H1 (cell line): ENCODE data around the gene VPS37D. TPM values are rescaled to one million over a fixed set of nuclear protein-coding genes. Genes with fewer than 3 reads are reported as not detected.

Source experiments
- CTCF ChIA-PET: fragments of 300-600 bp; sonication (Branson Sonifier 250); formaldehyde crosslinking; loops from one replicate; lab custom pipeline; 2021; ENCODE audit not compliant: partially characterized antibody; lab: Charles Lee
- POLR2A ChIA-PET: fragments of 300-600 bp; sonication (Branson Sonifier 250); formaldehyde crosslinking; loops from one replicate; lab custom pipeline; 2021; ENCODE audit warnings: inconsistent platforms; ENCODE audit not compliant: partially characterized antibody; lab: Charles Lee
- DNase-seq, 2 experiments: peaks; one replicate each; pipeline versions ENCODE4 v3.0.0 to v3.0.0-alpha.2; 2010 to 2022; ENCODE audit warnings: low spot score in 2 of 2, low read depth in 1 of 2, mixed read lengths in 1 of 2
- FAIRE-seq: peaks from 2 replicates; lab custom pipeline; 2011; peaks lifted over from hg19 to GRCh38; lab: Jason Lieb, UNC
- H2AFZ ChIP-seq: 2 replicates; pipeline ENCODE4 v1.8.1; 2012; ENCODE audit warnings: low read length, inconsistent platforms
- H2AK5ac ChIP-seq: 2 replicates; pipeline ENCODE4 v1.6.1; 2013; ENCODE audit warnings: low read depth, low read length
- H2BK120ac ChIP-seq: replicated peaks from 2 replicates; pipeline ENCODE3; 2013; ENCODE audit warnings: low read depth, low read length, inconsistent platforms
- H2BK12ac ChIP-seq: 2 replicates; pipeline ENCODE4 v1.6.1; 2013; ENCODE audit warnings: low read depth, low read length
- H2BK15ac ChIP-seq: 2 replicates; pipeline ENCODE4 v1.6.1; 2013; ENCODE audit warnings: low read length
- H2BK20ac ChIP-seq: 2 replicates; pipeline ENCODE4 v1.6.1; 2013; ENCODE audit warnings: low read length
- H2BK5ac ChIP-seq: 2 replicates; pipeline ENCODE4 v1.6.1; 2013; ENCODE audit warnings: low read depth, low read length
- H3K14ac ChIP-seq: 2 replicates; pipeline ENCODE4 v1.6.1; 2013; ENCODE audit warnings: inconsistent platforms; ENCODE audit not compliant: insufficient read length
- H3K18ac ChIP-seq: 2 replicates; pipeline ENCODE4 v1.6.1; 2013; ENCODE audit warnings: low read length; ENCODE audit errors: extremely low read depth
- H3K23ac ChIP-seq: 2 replicates; pipeline ENCODE4 v1.6.1; 2013; ENCODE audit warnings: inconsistent platforms; ENCODE audit not compliant: insufficient read length
- H3K23me2 ChIP-seq: 2 replicates; pipeline ENCODE4 v1.6.1; 2013; ENCODE audit warnings: low read depth, low read length
- H3K27ac ChIP-seq: 2 replicates; pipeline ENCODE4 v1.6.1; 2011; ENCODE audit warnings: low read depth, low read length, inconsistent platforms
- H3K27me3 ChIP-seq, 4 experiments: replicated peaks in 1 of 4; 1 replicate in 1 of 4; 2 replicates in 3 of 4; pipeline versions ENCODE4 v1.6.1 to v1.8.1; 2011 to 2013; ENCODE audit warnings: low read length in 3 of 4, mild to moderate bottlenecking in 3 of 4, inconsistent platforms in 2 of 4, mixed read lengths in 2 of 4, moderate library complexity in 1 of 4; ENCODE audit not compliant: control insufficient read depth in 3 of 4, insufficient read depth in 3 of 4; ENCODE audit errors: extremely low read depth in 1 of 4
- H3K36me3 ChIP-seq, 4 experiments: 2 replicates each; pipeline versions ENCODE4 v1.6.1 to v1.8.1; 2011 to 2013; ENCODE audit warnings: mild to moderate bottlenecking in 4 of 4, low read length in 3 of 4, moderate library complexity in 2 of 4, control low read depth in 1 of 4, inconsistent platforms in 1 of 4; ENCODE audit not compliant: insufficient read depth in 4 of 4, control insufficient read depth in 2 of 4
- H3K4ac ChIP-seq: replicated peaks from 2 replicates; pipeline ENCODE3; 2013; ENCODE audit warnings: low read length, low read depth, mixed read lengths, inconsistent platforms; ENCODE audit not compliant: insufficient read length
- H3K4me1 ChIP-seq, 4 experiments: replicated peaks in 1 of 4; 1 replicate in 1 of 4; 2 replicates in 3 of 4; pipeline versions ENCODE4 v1.6.1 to v1.8.1; 2011 to 2013; ENCODE audit warnings: low read length in 3 of 4, inconsistent platforms in 2 of 4, mixed read lengths in 1 of 4; ENCODE audit not compliant: insufficient read depth in 4 of 4, control insufficient read depth in 3 of 4
- H3K4me2 ChIP-seq, 2 experiments: 2 replicates each; pipeline versions ENCODE4 v1.6.1 to v1.8.1; 2011 to 2013; ENCODE audit warnings: low read depth in 2 of 2, low read length in 2 of 2, control low read depth in 1 of 2, inconsistent platforms in 1 of 2, mild to moderate bottlenecking in 1 of 2; ENCODE audit not compliant: insufficient read depth in 1 of 2
- H3K4me3 ChIP-seq, 4 experiments: fragments of 200-600, 300-600 bp in 1 of 4; sonication (generic), shearing (Covaris generic), sonication (Bioruptor Twin) in 1 of 4; 2 replicates each; pipeline versions ENCODE4 v1.5.1 to v1.8.1; 2011 to 2016; ENCODE audit warnings: low read length in 4 of 4, low read depth in 3 of 4, control low read depth in 2 of 4, inconsistent platforms in 2 of 4, mild to moderate bottlenecking in 2 of 4, mixed read lengths in 1 of 4, moderate library complexity in 1 of 4; ENCODE audit not compliant: insufficient read depth in 2 of 4; ENCODE audit errors: extremely low read depth in 1 of 4
- H3K56ac ChIP-seq: replicated peaks from 2 replicates; pipeline ENCODE3; 2013; ENCODE audit warnings: low read depth, mild to moderate bottlenecking, mixed read lengths, low read length, inconsistent platforms; ENCODE audit not compliant: insufficient read length
- H3K79me1 ChIP-seq: 2 replicates; pipeline ENCODE4 v1.6.1; 2013; ENCODE audit warnings: low read depth, low read length, control low read depth
- H3K79me2 ChIP-seq, 2 experiments: 2 replicates each; pipeline versions ENCODE4 v1.6.1 to v1.8.1; 2012 to 2013; ENCODE audit warnings: low read length in 2 of 2, mild to moderate bottlenecking in 2 of 2, inconsistent platforms in 1 of 2; ENCODE audit not compliant: insufficient read depth in 2 of 2, control insufficient read depth in 1 of 2
- H3K9ac ChIP-seq, 4 experiments: replicated peaks in 1 of 4; 1 replicate in 1 of 4; 2 replicates in 3 of 4; pipeline versions ENCODE4 v1.6.1 to v1.8.1; 2011 to 2013; ENCODE audit warnings: low read depth in 3 of 4, low read length in 3 of 4, control low read depth in 2 of 4, mild to moderate bottlenecking in 2 of 4, moderate library complexity in 2 of 4, inconsistent platforms in 1 of 4; ENCODE audit errors: extremely low read depth in 1 of 4
- H3K9me3 ChIP-seq, 2 experiments: 2 replicates each; pipeline versions ENCODE4 v1.6.1 to v1.8.1; 2012 to 2013; ENCODE audit warnings: mild to moderate bottlenecking in 2 of 2, moderate library complexity in 2 of 2, control low read depth in 1 of 2, inconsistent platforms in 1 of 2, low read depth in 1 of 2, low read length in 1 of 2, mixed read lengths in 1 of 2; ENCODE audit not compliant: insufficient read depth in 2 of 2
- H4K20me1 ChIP-seq, 2 experiments: replicated peaks in 1 of 2; 2 replicates each; pipeline versions ENCODE3 to v1.8.1; 2011 to 2013; ENCODE audit warnings: inconsistent platforms in 2 of 2, low read length in 2 of 2, mild to moderate bottlenecking in 1 of 2; ENCODE audit not compliant: insufficient read depth in 2 of 2, control insufficient read depth in 1 of 2
- H4K5ac ChIP-seq: 2 replicates; pipeline ENCODE4 v1.6.1; 2013; ENCODE audit warnings: low read length, low read depth, mixed read lengths, inconsistent platforms; ENCODE audit not compliant: insufficient read length
- H4K8ac ChIP-seq: 2 replicates; pipeline ENCODE4 v1.8.0; 2013; ENCODE audit warnings: mild to moderate bottlenecking, moderate library complexity, low read length, inconsistent platforms; ENCODE audit not compliant: insufficient read depth; ENCODE audit errors: extremely low read depth
- H4K91ac ChIP-seq: replicated peaks from 2 replicates; pipeline ENCODE3; 2013; ENCODE audit warnings: low read length, mixed read lengths, inconsistent platforms; ENCODE audit not compliant: insufficient read length
- BCL11A ChIP-seq, 2 experiments: IDR thresholded peaks; one replicate each; pipeline ENCODE4 v1.6.1; 2011; ENCODE audit warnings: low read depth in 2 of 2, low read length in 2 of 2, mild to moderate bottlenecking in 2 of 2
- GABPA ChIP-seq: IDR thresholded peaks from 2 replicates; pipeline ENCODE4 v1.6.1; 2011; ENCODE audit warnings: mild to moderate bottlenecking, low read length, moderate library complexity, borderline replicate concordance; ENCODE audit not compliant: insufficient read depth
- HDAC6 ChIP-seq: IDR thresholded peaks from one replicate; pipeline ENCODE4 v1.7.1; 2012; ENCODE audit warnings: low read depth, mild to moderate bottlenecking, inconsistent platforms, low read length, moderate library complexity
- KDM1A ChIP-seq: fragments of 200-600, 300-600 bp; sonication (generic); IDR thresholded peaks from 2 replicates; pipeline ENCODE4 v1.7.1; 2016; ENCODE audit warnings: mild to moderate bottlenecking, low read length, borderline replicate concordance
- POLR2AphosphoS5 ChIP-seq: IDR thresholded peaks from 2 replicates; pipeline ENCODE4 v1.6.1; 2011; ENCODE audit warnings: low read depth, low read length
- RBBP5 ChIP-seq: IDR thresholded peaks from 2 replicates; pipeline ENCODE4 v1.7.1; 2012; ENCODE audit warnings: low read depth, mild to moderate bottlenecking, inconsistent platforms, low read length, moderate library complexity, borderline replicate concordance
- RNF2 ChIP-seq: fragments of 200-900, 300-1000 bp; sonication (generic); IDR thresholded peaks from 2 replicates; pipeline ENCODE4 v1.7.1; 2016; ENCODE audit warnings: borderline replicate concordance, low read depth, mild to moderate bottlenecking, antibody characterized with exemption, low read length; ENCODE audit not compliant: poor library complexity, severe bottlenecking; ENCODE audit errors: missing control alignments
- RXRA ChIP-seq: IDR thresholded peaks from 2 replicates; pipeline ENCODE4 v1.6.1; 2011; ENCODE audit warnings: low read depth, mild to moderate bottlenecking, low read length, moderate library complexity; ENCODE audit not compliant: insufficient read depth
- SP4 ChIP-seq: IDR thresholded peaks from 2 replicates; pipeline ENCODE4 v1.6.1; 2012; ENCODE audit warnings: low read length, inconsistent platforms
- TAF1 ChIP-seq: IDR thresholded peaks from 2 replicates; pipeline ENCODE4 v1.6.1; 2011; ENCODE audit warnings: mild to moderate bottlenecking, low read depth, low read length
- WGBS, 2 experiments: shearing (Covaris generic) in 1 of 2; methylation state at CpG; one replicate each; pipeline versions ENCODE4 v1.1.6 to v1.1.7; 2013 to 2015; ENCODE audit warnings: low lambda C conversion rate in 2 of 2, mixed read lengths in 2 of 2, inconsistent platforms in 1 of 2, low coverage in 1 of 2, missing lambda C conversion rate in 1 of 2; ENCODE audit not compliant: insufficient replicate concordance in 2 of 2, insufficient coverage in 1 of 2, insufficient read length in 1 of 2; ENCODE audit errors: extremely low coverage in 1 of 2, missing lambda C conversion rate in 1 of 2; 5-methylcytosine and 5-hydroxymethylcytosine counted together
- polyA plus RNA-seq, 7 experiments: library from polyadenylated mRNA; depleted of rRNA in 3 of 7; stranded (reverse) in 5 of 7; unstranded in 2 of 7; fragments of >200 nt in 5 of 7; fragments of 200-250 nt in 2 of 7; gene quantifications; 1 replicate in 5 of 7; 2 replicates in 1 of 7; 4 replicates in 1 of 7; pipeline versions ENCODE4 v1.2.1 to v1.2.3, GENCODE V29; 2011 to 2013; ENCODE audit warnings: missing spikeins in 2 of 7, mixed read lengths in 2 of 7
- total RNA-seq: library from RNA; stranded (reverse); fragmentation: NEBNext Ultra II Directional; extraction: Animal tissue kit (Norgen Biotek cat#: 25700); gene quantifications from 2 replicates; pipeline ENCODE4 v1.2.1, GENCODE V29; 2021

Gene VPS37D
- total and polyA plus RNA-seq, 2 of the 8 experiments (the other 6 are each of a cell fraction or from before 2014, with no cell fraction given), result 3.4 to 5.0 TPM

- CTCF ChIA-PET, result interaction anchor here (1.2 kb wide), 1 partner anchor 8 kb away, joined by 3 read pairs; no protein-coding TSS in a partner anchor
- FAIRE-seq, result no peak
- H4K20me1 ChIP-seq, result peaks cover 0 to 7% of the 10 kb centered on the region in 2 experiments
- TF ChIP-seq RBBP5 (peak; percentile 76; the same call in 1 of the 2 replicates), SP4 (0 out of 2 replicates have a peak, but pooled peaks have one; percentile 48), RXRA (no peak), GABPA (no peak), TAF1 (peak; percentile 98), BCL11A (IDR thresholded peaks at IDR 0.05; ENCODE audit: low read depth in 2 of 2, low read length in 2 of 2) (no peak), HDAC6 (no peak), RNF2 (no peak), POLR2AphosphoS5 (peak; percentile 95), KDM1A (no peak)
Measured at GRCh38 chr7:73683056-73683787, 15.6 kb downstream of the VPS37D start, which contains the start of the genes BUD23 and DNAJC30. Gene BUD23, plus strand, starts transcription at chr7:73683597. Its CDS starts 29 bp downstream, at chr7:73683626. Gene DNAJC30, minus strand, starts transcription at chr7:73683453. Its CDS starts 30 bp downstream, at chr7:73683423.

More at GRCh38 chr7:73683056-73683787, 15.6 kb downstream of the VPS37D start, which contains the start of the genes BUD23 and DNAJC30:
- peak; percentile 89 to 94 for DNase-seq
- H2BK12ac ChIP-seq, result peak within 1 kb of the TSS; percentile 55; the same call in 1 of the 2 replicates
- no peak within 1 kb of the TSS for H2BK20ac ChIP-seq
- H4K8ac ChIP-seq, result peak within 1 kb of the TSS; percentile 98; the same call in 1 of the 2 replicates
- peak within 1 kb of the TSS; percentile 97 for H3K18ac ChIP-seq
- peak within 1 kb of the TSS; percentile 89 for H3K27ac ChIP-seq
- H3K79me2 ChIP-seq, result peaks cover 25 to 69% of the 10 kb centered on the region in 2 experiments
- 0 out of 2 replicates have a peak within 1 kb of the TSS, but pooled peaks have one; percentile 72 for H2BK15ac ChIP-seq
- H3K14ac ChIP-seq, result no peak within 1 kb of the TSS
- peak within 1 kb of the TSS; percentile 87 for H4K91ac ChIP-seq
- H3K9ac ChIP-seq, result peak within 1 kb of the TSS; percentile 89 to 95 (median 91)
- peaks cover 3 to 7% (median 3%) of the 10 kb centered on the region in 4 experiments; a peak in 5 of 7 replicates for H3K4me1 ChIP-seq
- H3K23ac ChIP-seq, result no peak within 1 kb of the TSS
- peaks cover 5 to 11% (median 7%) of the 10 kb centered on the region in 4 experiments; a peak in 6 of 8 replicates for H3K36me3 ChIP-seq
- peak within 1 kb of the TSS; percentile 90 for H4K5ac ChIP-seq
- 1% methylated on average over 53 of the region's 68 CpGs; no CpG with 5 or more reads in 1 of the 2 experiments for WGBS, 2 experiments
- peak within 1 kb of the TSS; percentile 93 to 94 for H3K4me2 ChIP-seq
- H3K9me3 ChIP-seq, result no peaks in the 10 kb centered on the region
- H2AFZ ChIP-seq, result peak within 1 kb of the TSS; percentile 36; the same call in 1 of the 2 replicates
- POLR2A ChIA-PET, result interaction anchor here (0.7 to 1.7 kb wide), 7 partner anchors 12 to 84 kb away, joined by 3 to 5 read pairs (median 3); no protein-coding TSS in a partner anchor
- no peaks in the 10 kb centered on the region; a peak in 1 of 7 replicates for H3K27me3 ChIP-seq
- H3K4ac ChIP-seq, result peak within 1 kb of the TSS; percentile 62
- H3K4me3 ChIP-seq, result peak within 1 kb of the TSS; percentile 82 to 99 (median 95)
- peak within 1 kb of the TSS; percentile 98 for H2BK5ac ChIP-seq
- H2AK5ac ChIP-seq, result peak within 1 kb of the TSS; percentile 7; the same call in 1 of the 2 replicates
- H3K56ac ChIP-seq, result peak within 1 kb of the TSS; percentile 74
- H2BK120ac ChIP-seq, result peak within 1 kb of the TSS; percentile 57
- peaks cover 6% of the 10 kb centered on the region; the same call in 1 of the 2 replicates for H3K79me1 ChIP-seq
- peaks cover 15% of the 10 kb centered on the region for H3K23me2 ChIP-seq
